Common myeloid progenitor, CD34-positive (primary cell): Measurements from ENCODE around the gene SLFN12L. TPM values are rescaled to one million over a fixed set of nuclear protein-coding genes. Genes with fewer than 3 reads are reported as not detected.

Experiments used
- CTCF ChIA-PET: fragments of 350-600 bp; sonication (Branson Sonifier 250); formaldehyde crosslinking; loops from one replicate; lab custom pipeline; 2021; ENCODE audit warnings: antibody characterized with exemption; lab: Charles Lee
- POLR2A ChIA-PET: fragments of 350-600 bp; sonication (Branson Sonifier 250); formaldehyde crosslinking; loops from one replicate; lab custom pipeline; 2021; ENCODE audit warnings: antibody characterized with exemption; lab: Charles Lee
- DNase-seq, 3 donors: peaks; one replicate each; pipeline versions ENCODE4 v3.0.0 to v3.0.0-alpha.2; 2013
- H3K27ac ChIP-seq, 2 experiments: 1 replicate in 1 of 2; 2 replicates in 1 of 2; pipeline ENCODE4 v1.7.0; 2013; ENCODE audit warnings: inconsistent platforms in 2 of 2, low read length in 2 of 2, mild to moderate bottlenecking in 2 of 2, low read depth in 1 of 2, moderate library complexity in 1 of 2; ENCODE audit not compliant: severe bottlenecking in 2 of 2, insufficient read depth in 1 of 2, poor library complexity in 1 of 2
- H3K27me3 ChIP-seq, 5 experiments: replicated peaks in 2 of 5; 1 replicate in 3 of 5; 2 replicates in 2 of 5; pipeline versions ENCODE4 v1.6.1 to v1.7.0; 2013; ENCODE audit warnings: low read length in 4 of 5, mild to moderate bottlenecking in 2 of 5, moderate library complexity in 2 of 5, inconsistent platforms in 1 of 5; ENCODE audit not compliant: insufficient read depth in 5 of 5, control insufficient read depth in 4 of 5
- H3K36me3 ChIP-seq, 4 experiments: 1 replicate in 2 of 4; 2 replicates in 2 of 4; pipeline versions ENCODE4 v1.6.1 to v1.7.0; 2013; ENCODE audit warnings: low read length in 3 of 4, control low read depth in 1 of 4, mild to moderate bottlenecking in 1 of 4; ENCODE audit not compliant: control insufficient read depth in 4 of 4, insufficient read depth in 4 of 4
- H3K4me1 ChIP-seq, 4 experiments: 1 replicate in 3 of 4; 2 replicates in 1 of 4; pipeline versions ENCODE4 v1.6.1 to v1.7.1; 2013; ENCODE audit warnings: low read length in 3 of 4, mild to moderate bottlenecking in 3 of 4, control low read depth in 1 of 4, inconsistent platforms in 1 of 4, moderate library complexity in 1 of 4; ENCODE audit not compliant: control insufficient read depth in 4 of 4, insufficient read depth in 4 of 4; ENCODE audit errors: control extremely low read depth in 1 of 4
- H3K4me3 ChIP-seq, 7 experiments: 1 replicate in 4 of 7; 2 replicates in 3 of 7; pipeline versions ENCODE4 v1.5.1 to v1.7.0; 2013; ENCODE audit warnings: mild to moderate bottlenecking in 7 of 7, low read length in 6 of 7, moderate library complexity in 6 of 7, inconsistent platforms in 2 of 7, low read depth in 2 of 7, control low read depth in 1 of 7; ENCODE audit not compliant: insufficient read depth in 4 of 7, control insufficient read depth in 1 of 7; ENCODE audit errors: extremely low read depth in 1 of 7
- H3K9me3 ChIP-seq, 5 experiments: 1 replicate in 4 of 5; 2 replicates in 1 of 5; pipeline versions ENCODE4 v1.6.1 to v1.7.1; 2013; ENCODE audit warnings: low read length in 4 of 5, mild to moderate bottlenecking in 2 of 5, inconsistent platforms in 1 of 5, low read depth in 1 of 5, moderate library complexity in 1 of 5; ENCODE audit not compliant: control insufficient read depth in 4 of 5, insufficient read depth in 2 of 5; ENCODE audit errors: control extremely low read depth in 1 of 5
- WGBS: methylation state at CpG from one replicate; pipeline ENCODE4 v1.1.5; 2013; ENCODE audit not compliant: insufficient coverage; 5-methylcytosine and 5-hydroxymethylcytosine counted together
- polyA plus RNA-seq: library from polyadenylated mRNA; unstranded; fragments of 120-200 nt; gene quantifications from one replicate; pipeline ENCODE4 v1.2.1, GENCODE V29; 2013

The SLFN12L gene
- polyA plus RNA-seq = 0.05 TPM

- H3K4me1 ChIP-seq = peaks cover 31 to 63% (median 44%) of the 10 kb centered on the region in 4 experiments
- H3K27ac ChIP-seq = no peak within 1 kb of the TSS
- no peaks in the 10 kb centered on the region for H3K27me3 ChIP-seq
- CTCF ChIA-PET = interaction anchor here (1.2 to 8.2 kb wide), 5 partner anchors 15 to 367 kb away, joined by 3 to 98 read pairs (median 5); no protein-coding TSS in a partner anchor
- peak within 1 kb of the TSS in 2 of 7 experiments; percentile 19 to 31 for H3K4me3 ChIP-seq
- no peaks in the 10 kb centered on the region for H3K36me3 ChIP-seq
- POLR2A ChIA-PET = interaction anchor here (0.6 to 0.8 kb wide), 2 partner anchors 30 to 116 kb away, joined by 4 read pairs; no protein-coding TSS in a partner anchor
- no peaks in the 10 kb centered on the region for H3K9me3 ChIP-seq
- no peak for DNase-seq
- 71% methylated on average over 1 of the region's 2 CpGs for WGBS
These were observed at the start of gene SLFN12L for GRCh38 chr17:35537601-35538141. SLFN12L (minus strand) TSS chr17:35537678; CDS start chr17:35522364, 15,314 bp downstream.

GRCh38 chr17:35586569-35587073 is 49.1 kb upstream of the SLFN12L start:
- 48% methylated on average over 4 of the region's 7 CpGs for WGBS
- Histone ChIP-seq H3K36me3 (no peaks in the 10 kb centered on the region), H3K4me3 (peak overlapping the region in 6 of 7 experiments; percentile 78 to 100 (median 89)), H3K4me1 (peaks cover 13 to 25% (median 16%) of the 10 kb centered on the region in 4 experiments), H3K27ac (peak overlapping the region; percentile 88 to 98), H3K27me3 (no peaks in the 10 kb centered on the region), H3K9me3 (no peaks in the 10 kb centered on the region)
- no peak for DNase-seq
- ChIA-PET CTCF (interaction anchor here (0.7 to 1.8 kb wide), 6 partner anchors 8 to 353 kb away, joined by 3 to 6 read pairs (median 4); partner anchors contain the start of gene PEX12), POLR2A (interaction anchor here (0.5 to 1.6 kb wide), 3 partner anchors 8 to 675 kb away, joined by 4 to 11 read pairs (median 5); partner anchors contain the start of gene PEX12)

GRCh38 chr17:35584061-35584460 is 46.6 kb upstream of the SLFN12L start:
- H3K9me3 ChIP-seq = no peaks in the 10 kb centered on the region
- no peak overlapping the region for H3K27ac ChIP-seq
- ChIA-PET CTCF (no interaction called here), POLR2A (no interaction called here)
- H3K27me3 ChIP-seq = no peaks in the 10 kb centered on the region
- 100% methylated on average over 1 of the region's 1 CpG for WGBS
- peak in 1 of 3 donors; percentile 49 for DNase-seq
- H3K36me3 ChIP-seq = no peaks in the 10 kb centered on the region
- no peak overlapping the region for H3K4me3 ChIP-seq
- peaks cover 15 to 24% (median 18%) of the 10 kb centered on the region in 4 experiments for H3K4me1 ChIP-seq

- 5% methylated on average over 10 of the region's 11 CpGs for WGBS
- POLR2A ChIA-PET = interaction anchor here (1.4 to 3.0 kb wide), 4 partner anchors 7 to 19 kb away, joined by 6 to 20 read pairs (median 9); partner anchors contain the start of genes AP2B1 and SLFN14
- Histone ChIP-seq H3K36me3 (peaks cover 3 to 19% (median 10%) of the 10 kb centered on the region in 4 experiments), H3K4me3 (peak overlapping the region; percentile 71 to 95 (median 91)), H3K27me3 (no peaks in the 10 kb centered on the region), H3K27ac (peak overlapping the region; percentile 54 to 87), H3K4me1 (peaks cover 8 to 25% (median 15%) of the 10 kb centered on the region in 4 experiments), H3K9me3 (no peaks in the 10 kb centered on the region)
- CTCF ChIA-PET = interaction anchor here (0.7 to 2.2 kb wide), 11 partner anchors 8 to 104 kb away, joined by 3 to 7 read pairs (median 3); partner anchors contain the start of gene AP2B1
- DNase-seq = peak in 1 of 3 donors; percentile 23
These were observed 41.5 kb upstream of the SLFN12L start for GRCh38 chr17:35578929-35579432.

GRCh38 chr17:35578197-35578928 is 40.9 kb upstream of the SLFN12L start, which contains the start of gene PEX12:
PEX12 (minus strand) TSS chr17:35578571; CDS start chr17:35578021, 550 bp downstream.
- peaks cover 5 to 23% (median 10%) of the 10 kb centered on the region in 4 experiments for H3K36me3 ChIP-seq
- ChIA-PET POLR2A (interaction anchor here (1.4 to 3.0 kb wide), 4 partner anchors 8 to 18 kb away, joined by 6 to 20 read pairs (median 9); partner anchors contain the start of genes AP2B1 and SLFN14), CTCF (interaction anchor here (0.7 to 2.2 kb wide), 9 partner anchors 9 to 105 kb away, joined by 3 to 7 read pairs (median 3); partner anchors contain the start of gene AP2B1)
- peak within 1 kb of the TSS; percentile 71 to 95 (median 91) for H3K4me3 ChIP-seq
- WGBS = 0% methylated on average over 33 of the region's 45 CpGs
- H3K4me1 ChIP-seq = peaks cover 8 to 25% (median 15%) of the 10 kb centered on the region in 4 experiments
- no peaks in the 10 kb centered on the region for H3K27me3 ChIP-seq
- peak; percentile 86 to 90 (median 88) for DNase-seq
- H3K27ac ChIP-seq = peak within 1 kb of the TSS; percentile 54 to 87
- H3K9me3 ChIP-seq = no peaks in the 10 kb centered on the region

GRCh38 chr17:35577830-35578196 is 40.3 kb upstream of the SLFN12L start:
- POLR2A ChIA-PET = interaction anchor here (0.6 to 3.0 kb wide), 5 partner anchors 9 to 333 kb away, joined by 3 to 20 read pairs (median 7); partner anchors contain the start of genes AP2B1 and SLFN14
- WGBS = 4% methylated on average over 6 of the region's 8 CpGs

More at GRCh38 chr17:35577830-35578196, 40.3 kb upstream of the SLFN12L start:
- CTCF ChIA-PET = interaction anchor here (1.0 to 1.4 kb wide), 3 partner anchors 9 to 18 kb away, joined by 3 to 5 read pairs (median 5); partner anchors contain the start of gene AP2B1
- peak overlapping the region; percentile 71 to 95 (median 91) for H3K4me3 ChIP-seq
- H3K4me1 ChIP-seq = peaks cover 8 to 25% (median 15%) of the 10 kb centered on the region in 4 experiments
- H3K27ac ChIP-seq = peak overlapping the region; percentile 54 to 87
- peaks cover 5 to 23% (median 10%) of the 10 kb centered on the region in 4 experiments for H3K36me3 ChIP-seq
- peak in 1 of 3 donors; percentile 10 for DNase-seq
- H3K9me3 ChIP-seq = no peaks in the 10 kb centered on the region
- no peaks in the 10 kb centered on the region for H3K27me3 ChIP-seq
